HG02885 (cell line): ENCODE measurements around the gene CABP4.
"Not testable (repeated sequence)": the region's sequence is repeated elsewhere in the genome, so short reads cannot be mapped to it uniquely, and the experiment has no call there.

Experiments used
- ATAC-seq: cut with Tn5 transposase; IDR thresholded peaks from one replicate; pipeline ENCODE4 v1.9.1; 2021; ENCODE audit warnings: mild to moderate bottlenecking; ENCODE audit not compliant: unreplicated experiment, poor library complexity

CABP4 gene

GRCh38 chr11:67418476-67419281 is 36.5 kb upstream of the CABP4 start:
- ATAC-seq = no peak

GRCh38 chr11:67419325-67420049 is 35.7 kb upstream of the CABP4 start:
- ATAC-seq = no peak

- ATAC-seq = no peak
Measured at GRCh38 chr11:67420147-67420645, 35.0 kb upstream of the CABP4 start.

- peak; percentile 88 for ATAC-seq
Measured at GRCh38 chr11:67420646-67421429, 34.3 kb upstream of the CABP4 start.

GRCh38 chr11:67421430-67422031 is 33.6 kb upstream of the CABP4 start:
- ATAC-seq = no peak

- no peak for ATAC-seq
Measured at GRCh38 chr11:67422891-67423290, 32.3 kb upstream of the CABP4 start.

- no peak for ATAC-seq
Measured at GRCh38 chr11:67423466-67423865, 31.7 kb upstream of the CABP4 start.

- ATAC-seq = no peak
Measured at GRCh38 chr11:67423891-67424613, 31.1 kb upstream of the CABP4 start.

- ATAC-seq = not testable (repeated sequence)
Measured at GRCh38 chr11:67427364-67427859, 27.7 kb upstream of the CABP4 start.

- ATAC-seq = peak; percentile 90
Measured at GRCh38 chr11:67428052-67429001, 26.8 kb upstream of the CABP4 start, which contains the start of gene RPS6KB2. Gene RPS6KB2, plus strand, starts transcription at chr11:67428494. Its CDS starts 52 bp downstream, at chr11:67428546.

- ATAC-seq = no peak
Measured at GRCh38 chr11:67429038-67429668, 26.0 kb upstream of the CABP4 start.

- no peak for ATAC-seq
Measured at GRCh38 chr11:67429722-67430121, 25.4 kb upstream of the CABP4 start.

GRCh38 chr11:67431346-67432249 is 23.6 kb upstream of the CABP4 start:
- no peak for ATAC-seq

GRCh38 chr11:67432655-67433349 is 22.4 kb upstream of the CABP4 start:
- no peak for ATAC-seq

- ATAC-seq = no peak
Measured at GRCh38 chr11:67433536-67434394, 21.4 kb upstream of the CABP4 start.
